ENCODE data around the gene BTG2. TPM values are rescaled to one million over a fixed set of nuclear protein-coding genes. Genes with fewer than 3 reads are reported as not detected.

Gene BTG2
- total RNA-seq, 3 donors from 2014 or later (not counting 1 experiment from before 2014, with no cell fraction given): 499 to 1,024 (median 851) TPM

- H3K27ac ChIP-seq (ENCODE audit: low read length): no peak overlapping the region
- ATAC-seq (no peak), DNase-seq (no peak)
- H3K9me3 Mint-ChIP-seq: no peaks in the 10 kb centered on the region
- peaks cover 11% of the 10 kb centered on the region in 2 donors for H3K4me1 Mint-ChIP-seq
- H3K4me3 ChIP-seq (ENCODE audit: low read length): no peak overlapping the region
- no peak overlapping the region for H3K4me3 Mint-ChIP-seq
- H3K9me3 ChIP-seq (ENCODE audit: control insufficient read depth, insufficient read depth, low read length): no peaks in the 10 kb centered on the region
- intact Hi-C loops (cut with micrococcal nuclease): no loop called here
- no peak overlapping the region for H3K27ac Mint-ChIP-seq
- WGBS (ENCODE audit: insufficient coverage): 93% methylated on average over 1 of the region's 1 CpG
- no peaks in the 10 kb centered on the region for H3K27me3 ChIP-seq (ENCODE audit: control insufficient read depth, insufficient read depth, low read length)
- H3K27me3 Mint-ChIP-seq (ENCODE audit: low read depth in 2 of 2): peaks cover 46 to 62% of the 10 kb centered on the region in 2 donors
- no peak for TF ChIP-seq CTCF (IDR thresholded peaks at IDR 0.05)
- H3K36me3 Mint-ChIP-seq: no peaks in the 10 kb centered on the region
- H3K36me3 ChIP-seq (ENCODE audit: control insufficient read depth, insufficient read depth, low read length): no peaks in the 10 kb centered on the region
- H3K4me1 ChIP-seq (ENCODE audit: control insufficient read depth, insufficient read depth, low read length): peaks cover 6% of the 10 kb centered on the region
These were observed 43.8 kb downstream of the BTG2 start for GRCh38 chr1:203349166-203349565.

GRCh38 chr1:203349773-203350524, 44.6 kb downstream of the BTG2 start:
- H3K27me3 Mint-ChIP-seq (ENCODE audit: low read depth in 2 of 2): peaks cover 42 to 56% of the 10 kb centered on the region in 2 donors
- peak overlapping the region in 1 of 2 donors; percentile 31 for H3K27ac Mint-ChIP-seq
- peaks cover 6% of the 10 kb centered on the region for H3K4me1 ChIP-seq (ENCODE audit: control insufficient read depth, insufficient read depth, low read length)
- H3K4me3 Mint-ChIP-seq: no peak overlapping the region
- peaks cover 11% of the 10 kb centered on the region in 2 donors for H3K4me1 Mint-ChIP-seq
- H3K9me3 Mint-ChIP-seq: no peaks in the 10 kb centered on the region
- no peaks in the 10 kb centered on the region for H3K9me3 ChIP-seq (ENCODE audit: control insufficient read depth, insufficient read depth, low read length)
- TF ChIP-seq CTCF (IDR thresholded peaks at IDR 0.05): no peak
- ATAC-seq (no peak), DNase-seq (no peak)
- H3K27me3 ChIP-seq (ENCODE audit: control insufficient read depth, insufficient read depth, low read length): no peaks in the 10 kb centered on the region
- 96% methylated on average over 4 of the region's 4 CpGs for WGBS (ENCODE audit: insufficient coverage)
- H3K27ac ChIP-seq (ENCODE audit: low read length): no peak overlapping the region
- H3K4me3 ChIP-seq (ENCODE audit: low read length): no peak overlapping the region
- no peaks in the 10 kb centered on the region for H3K36me3 ChIP-seq (ENCODE audit: control insufficient read depth, insufficient read depth, low read length)
- H3K36me3 Mint-ChIP-seq: no peaks in the 10 kb centered on the region
- intact Hi-C loops (cut with micrococcal nuclease): no loop called here

GRCh38 chr1:203351037-203351625, 45.8 kb downstream of the BTG2 start, which contains the start of gene FMOD:
TSS of gene FMOD (minus strand) at chr1:203351122. CDS start at chr1:203348270, 2,852 bp downstream.
- peak in 2 of 3 donors; percentile 26 to 62 for ATAC-seq
- Histone ChIP-seq H3K27ac (ENCODE audit: low read length) (no peak within 1 kb of the TSS), H3K36me3 (ENCODE audit: control insufficient read depth, insufficient read depth, low read length) (no peaks in the 10 kb centered on the region), H3K4me3 (ENCODE audit: low read length) (no peak within 1 kb of the TSS), H3K9me3 (ENCODE audit: control insufficient read depth, insufficient read depth, low read length) (no peaks in the 10 kb centered on the region), H3K27me3 (ENCODE audit: control insufficient read depth, insufficient read depth, low read length) (no peaks in the 10 kb centered on the region), H3K4me1 (ENCODE audit: control insufficient read depth, insufficient read depth, low read length) (peaks cover 6% of the 10 kb centered on the region)
- H3K27me3 Mint-ChIP-seq (ENCODE audit: low read depth in 2 of 2): peaks cover 45 to 55% of the 10 kb centered on the region in 2 donors
- 29% methylated on average over 13 of the region's 17 CpGs for WGBS (ENCODE audit: insufficient coverage)
- H3K4me1 Mint-ChIP-seq: peaks cover 11% of the 10 kb centered on the region in 2 donors
- H3K27ac Mint-ChIP-seq: peak within 1 kb of the TSS in 1 of 2 donors; percentile 31
- no peaks in the 10 kb centered on the region for H3K36me3 Mint-ChIP-seq
- H3K4me3 Mint-ChIP-seq: peak within 1 kb of the TSS; percentile 51
- TF ChIP-seq CTCF (IDR thresholded peaks at IDR 0.05): no peak
- peak in 1 of 2 donors; percentile 22 for DNase-seq
- H3K9me3 Mint-ChIP-seq: no peaks in the 10 kb centered on the region
- intact Hi-C loops (cut with micrococcal nuclease): no loop called here

Data from natural killer cell (primary cell).